Small intestine (tissue), 7 donors: ENCODE results near the gene ANO10. TPM values are rescaled to one million over a fixed set of nuclear protein-coding genes. Genes with fewer than 3 reads are reported as not detected.
A peak's percentile ranks its signal among the peaks of the same experiment; 100 is the strongest.
"Not testable (repeated sequence)": the region's sequence is repeated elsewhere in the genome, so short reads cannot be mapped to it uniquely, and the experiment has no call there.

ENCODE experiments used
- DNase-seq, 2 donors: peaks; one replicate each; pipeline versions ENCODE4 v3.0.0 to v3.0.0-alpha.2; 2013
- FAIRE-seq: peaks from 2 replicates; lab custom pipeline; 2012; peaks lifted over from hg19 to GRCh38; lab: Jason Lieb, UNC
- H3K27ac ChIP-seq, 3 donors: one replicate each; pipeline ENCODE4 v1.5.1; 2013; ENCODE audit warnings: low read length in 2 of 3, mild to moderate bottlenecking in 2 of 3, control low read depth in 1 of 3, inconsistent platforms in 1 of 3, low read depth in 1 of 3, moderate library complexity in 1 of 3
- H3K27me3 ChIP-seq, 3 donors: one replicate each; pipeline ENCODE4 v1.6.1; 2013; ENCODE audit warnings: low read length in 3 of 3, inconsistent platforms in 1 of 3; ENCODE audit not compliant: control insufficient read depth in 3 of 3, insufficient read depth in 3 of 3
- H3K36me3 ChIP-seq, 3 donors: one replicate each; pipeline ENCODE4 v1.6.1; 2013; ENCODE audit warnings: low read length in 3 of 3, inconsistent platforms in 1 of 3, low read depth in 1 of 3, mild to moderate bottlenecking in 1 of 3, moderate library complexity in 1 of 3; ENCODE audit not compliant: control insufficient read depth in 3 of 3, insufficient read depth in 2 of 3
- H3K4me1 ChIP-seq, 3 donors: one replicate each; pipeline ENCODE4 v1.6.1; 2013; ENCODE audit warnings: low read length in 2 of 3, inconsistent platforms in 1 of 3, low read depth in 1 of 3, mild to moderate bottlenecking in 1 of 3, moderate library complexity in 1 of 3; ENCODE audit not compliant: control insufficient read depth in 3 of 3, insufficient read depth in 2 of 3
- H3K4me3 ChIP-seq, 3 donors: one replicate each; pipeline ENCODE4 v1.5.1; 2013; ENCODE audit warnings: low read length in 3 of 3, control low read depth in 1 of 3, inconsistent platforms in 1 of 3, low read depth in 1 of 3, mild to moderate bottlenecking in 1 of 3, moderate library complexity in 1 of 3
- H3K9me3 ChIP-seq, 2 donors: one replicate each; pipeline ENCODE4 v1.6.1; 2013; ENCODE audit warnings: low read depth in 1 of 2, low read length in 1 of 2; ENCODE audit not compliant: control insufficient read depth in 2 of 2, insufficient read depth in 1 of 2
- WGBS, 3 donors: extraction: QIAGEN DNeasy Blood & Tissue Kit; methylation state at CpG; one replicate each; pipeline ENCODE4 v1.1.7; 2013; 5-methylcytosine and 5-hydroxymethylcytosine counted together
- polyA plus RNA-seq, 4 donors: library from polyadenylated mRNA; stranded (reverse) in 3 of 4; unstranded in 1 of 4; fragments of 200-250 nt in 3 of 4; fragments of 120-200 nt in 1 of 4; gene quantifications; one replicate each; pipeline versions ENCODE4 v1.2.1 to v1.2.3, GENCODE V29; 2013
- donor health status: healthy with polysubstance abuse.
- donor health status: control.
- donor health status: control.
- donor health status: Bipolar disorder and iron deficiency.
- donor health status: healthy.

ANO10 gene
- polyA plus RNA-seq, 4 donors, result 21.7 to 45.6 (median 30.1) TPM

DNA sequence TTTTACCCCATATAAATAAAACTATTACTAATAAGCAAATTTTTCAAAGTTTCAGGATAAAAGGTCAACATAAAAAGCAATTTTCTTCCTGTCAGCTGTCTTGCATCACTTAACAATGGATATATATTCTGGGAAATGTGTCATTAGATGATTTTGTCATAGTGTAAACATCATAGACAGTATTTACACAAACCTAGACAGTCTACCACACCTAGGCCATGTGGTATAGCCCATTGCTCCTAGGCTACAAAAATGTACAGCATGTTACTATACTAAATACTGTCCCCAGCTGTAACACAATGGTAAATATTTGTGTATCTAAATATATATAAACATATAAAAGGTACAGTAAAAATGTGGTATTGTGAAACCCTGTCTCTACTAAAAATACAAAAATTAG, 156.7 kb downstream of the ANO10 start:
- H3K9me3 ChIP-seq, result peaks cover 0 to 7% of the 10 kb centered on the region in 2 donors
- FAIRE-seq (no peak), DNase-seq (peak in 1 of 2 donors; percentile 3)
- peaks cover 0 to 4% (median 2%) of the 10 kb centered on the region in 3 donors for H3K36me3 ChIP-seq
- H3K4me3 ChIP-seq, result no peak overlapping the region
- H3K27me3 ChIP-seq, result no peaks in the 10 kb centered on the region
- no peak overlapping the region for H3K27ac ChIP-seq
- H3K4me1 ChIP-seq, result no peaks in the 10 kb centered on the region

- not testable (repeated sequence) for FAIRE-seq, H3K4me1 ChIP-seq, H3K27me3 ChIP-seq, H3K9me3 ChIP-seq, H3K36me3 ChIP-seq, H3K27ac ChIP-seq, H3K4me3 ChIP-seq, DNase-seq
- WGBS, 3 donors, result 86 to 93% (median 92%) methylated on average over 3 of the region's 3 CpGs
Measured at GRCh38 chr3:43462566-43462965, 159.2 kb downstream of the ANO10 start.

GRCh38 chr3:43461345-43461744, 160.5 kb downstream of the ANO10 start:
- DNase-seq (no peak), FAIRE-seq (no peak)
- no peaks in the 10 kb centered on the region for H3K27me3 ChIP-seq
- no peak overlapping the region for H3K27ac ChIP-seq
- peaks cover 0 to 7% of the 10 kb centered on the region in 2 donors for H3K9me3 ChIP-seq
- peaks cover 0 to 4% (median 2%) of the 10 kb centered on the region in 3 donors for H3K36me3 ChIP-seq
- H3K4me1 ChIP-seq, result no peaks in the 10 kb centered on the region
- WGBS, 3 donors, result 84 to 94% (median 93%) methylated on average over 2 of the region's 2 CpGs
- H3K4me3 ChIP-seq, result no peak overlapping the region

- H3K27me3 ChIP-seq, H3K27ac ChIP-seq, H3K4me3 ChIP-seq, FAIRE-seq, H3K4me1 ChIP-seq, DNase-seq, H3K36me3 ChIP-seq, H3K9me3 ChIP-seq: not testable (repeated sequence)
- 51 to 59% (median 57%) methylated on average over 1 of the region's 1 CpG for WGBS, 3 donors
Measured at GRCh38 chr3:43457038-43457437, 164.8 kb downstream of the ANO10 start.

DNA sequence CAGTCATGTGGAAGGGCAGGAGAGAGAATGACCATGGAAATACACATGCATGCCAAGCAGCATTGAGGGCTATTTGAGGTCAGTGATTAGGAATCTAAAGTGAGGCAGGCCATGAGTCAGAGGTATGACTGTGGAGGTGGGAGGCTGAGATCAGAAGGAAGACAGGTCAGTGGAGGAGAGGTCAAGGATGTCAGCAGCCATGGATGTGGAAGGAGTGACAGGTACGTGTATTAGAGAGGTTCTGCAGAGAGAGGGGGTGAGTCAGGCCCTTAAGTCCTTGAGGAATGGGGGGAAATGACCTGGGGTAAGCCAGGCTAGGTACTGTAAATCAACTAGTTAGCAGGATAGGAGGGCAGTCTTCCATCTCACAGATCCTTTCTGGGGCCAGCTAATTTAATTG, 166.6 kb downstream of the ANO10 start:
- WGBS, 3 donors, result 57 to 93% (median 65%) methylated on average over 1 of the region's 1 CpG

GRCh38 chr3:43453981-43454380, 167.8 kb downstream of the ANO10 start:
- DNase-seq (no peak), FAIRE-seq (no peak)
- Histone ChIP-seq H3K4me1 (peaks cover 0 to 2% (median 0%) of the 10 kb centered on the region in 3 donors), H3K36me3 (no peaks in the 10 kb centered on the region), H3K27ac (no peak overlapping the region), H3K9me3 (no peaks in the 10 kb centered on the region), H3K27me3 (no peaks in the 10 kb centered on the region), H3K4me3 (no peak overlapping the region)
- WGBS, 3 donors, result 24 to 59% (median 29%) methylated on average over 1 of the region's 1 CpG

More for the DNA sequence above, 166.6 kb downstream of the ANO10 start:
- Histone ChIP-seq H3K4me1 (peaks cover 0 to 2% (median 0%) of the 10 kb centered on the region in 3 donors), H3K36me3 (no peaks in the 10 kb centered on the region), H3K27ac (no peak overlapping the region), H3K27me3 (no peaks in the 10 kb centered on the region), H3K9me3 (no peaks in the 10 kb centered on the region), H3K4me3 (no peak overlapping the region)
- FAIRE-seq, result no peak
- peak in 1 of 2 donors; percentile 33 for DNase-seq

- DNase-seq (no peak), FAIRE-seq (no peak)
- no peak overlapping the region for H3K4me3 ChIP-seq
- 92 to 98% (median 94%) methylated on average over 2 of the region's 2 CpGs for WGBS, 3 donors
- no peaks in the 10 kb centered on the region for H3K27me3 ChIP-seq
- H3K36me3 ChIP-seq, result no peaks in the 10 kb centered on the region
- no peaks in the 10 kb centered on the region for H3K9me3 ChIP-seq
- H3K27ac ChIP-seq, result no peak overlapping the region
- H3K4me1 ChIP-seq, result peaks cover 0 to 2% (median 0%) of the 10 kb centered on the region in 3 donors
Measured at GRCh38 chr3:43451670-43452254, 170.0 kb downstream of the ANO10 start.

DNA sequence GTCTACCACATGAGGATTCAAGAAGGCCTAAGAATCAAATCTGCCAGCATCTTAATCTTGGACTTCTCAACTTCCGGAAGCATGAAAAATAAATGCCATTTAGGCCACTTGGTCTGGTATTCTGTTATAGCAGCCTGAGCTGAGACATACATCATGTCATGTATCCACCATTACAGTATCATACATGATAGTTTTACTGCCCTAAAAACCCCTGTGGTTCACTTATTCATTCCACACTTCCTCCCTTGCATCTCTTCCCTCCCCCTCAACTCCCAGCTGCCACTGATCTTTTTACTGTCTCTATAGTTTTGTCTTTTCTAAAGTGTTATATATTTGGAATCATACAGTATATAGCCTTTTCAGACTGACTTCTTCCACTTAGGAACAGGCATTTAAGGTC, 173.7 kb downstream of the ANO10 start:
- 83 to 98% (median 88%) methylated on average over 1 of the region's 1 CpG for WGBS, 3 donors
- H3K27me3 ChIP-seq, result no peaks in the 10 kb centered on the region

GRCh38 chr3:43445820-43446219, 176.0 kb downstream of the ANO10 start:
- H3K4me3 ChIP-seq, result no peak overlapping the region
- WGBS, 3 donors, result 75 to 80% (median 77%) methylated on average over 4 of the region's 4 CpGs
- H3K27ac ChIP-seq, result no peak overlapping the region
- FAIRE-seq (no peak), DNase-seq (no peak)
- H3K27me3 ChIP-seq, result no peaks in the 10 kb centered on the region
- H3K9me3 ChIP-seq, result no peaks in the 10 kb centered on the region
- H3K36me3 ChIP-seq, result no peaks in the 10 kb centered on the region
- no peaks in the 10 kb centered on the region for H3K4me1 ChIP-seq

More for the DNA sequence above, 173.7 kb downstream of the ANO10 start:
- Histone ChIP-seq H3K4me1 (no peaks in the 10 kb centered on the region), H3K36me3 (no peaks in the 10 kb centered on the region), H3K4me3 (no peak overlapping the region), H3K9me3 (no peaks in the 10 kb centered on the region), H3K27ac (no peak overlapping the region)
- DNase-seq (no peak), FAIRE-seq (no peak)
